Fibroblast of villous mesenchyme (primary cell): ENCODE data around the gene ADAMTSL2. TPM values are rescaled to one million over a fixed set of nuclear protein-coding genes. Genes with fewer than 3 reads are reported as not detected.
A peak's percentile ranks its signal among the peaks of the same experiment; 100 is the strongest.

Source experiments
- DNase-seq: peaks from one replicate; pipeline ENCODE4 v3.0.0-alpha.2; 2010; ENCODE audit warnings: low read depth
- H3K4me3 ChIP-seq: 2 replicates; pipeline ENCODE4 v1.5.1; 2011; ENCODE audit warnings: low read depth, mild to moderate bottlenecking, low read length
- CTCF ChIP-seq: IDR thresholded peaks from 2 replicates; pipeline ENCODE4 v1.5.1; 2012; ENCODE audit warnings: low read depth, mild to moderate bottlenecking, low read length; ENCODE audit not compliant: insufficient read depth
- total RNA-seq: library from RNA; depleted of rRNA; stranded (reverse); fragments of >200 nt; gene quantifications from 2 replicates; pipeline ENCODE4 v1.2.3, GENCODE V29; 2012

The ADAMTSL2 gene
- total RNA-seq, 1 donor: under 0.01 TPM

DNA sequence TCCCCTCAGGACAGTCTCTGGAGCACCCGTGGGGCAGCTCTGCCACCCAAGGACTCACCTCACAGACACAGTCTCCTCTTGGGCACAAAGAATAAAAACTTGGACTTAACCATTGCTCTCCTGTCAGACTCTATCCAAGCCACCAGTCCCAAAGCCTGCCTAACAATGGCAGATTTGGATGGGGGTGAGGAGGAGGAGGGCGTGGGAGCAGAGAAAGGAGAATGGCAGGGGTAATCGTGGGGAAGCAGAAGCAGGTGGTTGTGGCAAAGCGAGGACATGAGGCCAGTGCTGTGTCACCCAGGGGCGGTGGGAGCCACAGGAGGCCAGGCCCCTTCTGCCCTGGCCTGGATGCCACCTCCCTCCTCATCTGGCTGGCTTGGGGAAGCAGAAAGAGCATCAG is 80.2 kb downstream of the ADAMTSL2 start:
- no peak for TF ChIP-seq CTCF

DNA sequence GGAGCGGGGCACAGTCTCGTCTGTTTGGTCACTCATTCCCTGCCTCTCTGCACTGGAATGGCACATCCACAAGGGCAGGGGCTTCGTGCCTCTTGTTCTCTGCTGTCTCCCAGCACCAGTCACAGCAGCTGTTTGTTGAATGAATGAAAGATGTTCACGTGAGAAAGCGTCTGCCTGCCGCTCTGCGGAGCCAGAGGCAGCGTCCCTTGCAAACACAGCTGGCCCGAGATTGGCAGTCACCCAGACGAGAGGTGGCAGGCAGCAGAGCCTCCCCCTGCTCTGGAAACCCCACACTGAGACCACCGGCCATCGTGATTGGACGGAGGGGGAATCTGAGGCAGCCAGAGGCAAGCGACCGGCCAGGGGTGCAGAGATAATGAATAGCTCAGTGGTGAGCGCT is 80.7 kb downstream of the ADAMTSL2 start:
- TF ChIP-seq CTCF: no peak
- DNase-seq: no peak
- H3K4me3 ChIP-seq: no peak overlapping the region

More for the DNA sequence above, 80.2 kb downstream of the ADAMTSL2 start:
- no peak for DNase-seq
- no peak overlapping the region for H3K4me3 ChIP-seq

DNA sequence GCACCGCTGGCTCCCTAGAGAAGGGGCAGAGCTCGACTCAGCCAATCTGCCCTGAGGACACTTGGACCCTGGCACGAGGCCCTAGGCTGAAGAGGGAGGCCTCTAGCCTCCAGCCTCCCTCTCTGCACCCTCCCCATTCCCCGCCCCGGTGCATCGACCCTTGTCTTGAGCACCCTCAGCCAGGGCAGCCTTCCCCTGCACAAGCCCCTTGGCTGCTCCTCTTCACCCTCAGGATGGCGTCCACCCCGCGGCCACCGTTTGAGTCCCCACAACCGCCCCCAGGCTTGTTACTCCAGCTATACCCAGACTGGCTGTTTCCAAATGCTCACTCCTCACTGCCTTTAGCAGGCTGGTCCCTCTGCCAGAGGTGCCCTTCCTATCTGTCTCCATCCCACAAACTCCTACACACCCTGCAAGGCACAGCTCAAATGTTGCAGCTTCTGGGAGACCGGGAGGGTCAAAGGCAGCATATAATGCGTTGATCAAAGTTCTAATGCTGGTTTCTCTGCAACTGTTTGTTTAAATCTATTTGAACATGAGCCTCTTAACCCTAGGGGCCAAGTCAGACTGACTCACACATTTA is 81.2 kb downstream of the ADAMTSL2 start:
- H3K4me3 ChIP-seq: no peak overlapping the region
- DNase-seq: no peak
- no peak for TF ChIP-seq CTCF

- no peak for TF ChIP-seq CTCF
- no peak for DNase-seq
- no peak overlapping the region for H3K4me3 ChIP-seq
Measured at GRCh38 chr9:133616643-133617405, 82.3 kb downstream of the ADAMTSL2 start.

DNA sequence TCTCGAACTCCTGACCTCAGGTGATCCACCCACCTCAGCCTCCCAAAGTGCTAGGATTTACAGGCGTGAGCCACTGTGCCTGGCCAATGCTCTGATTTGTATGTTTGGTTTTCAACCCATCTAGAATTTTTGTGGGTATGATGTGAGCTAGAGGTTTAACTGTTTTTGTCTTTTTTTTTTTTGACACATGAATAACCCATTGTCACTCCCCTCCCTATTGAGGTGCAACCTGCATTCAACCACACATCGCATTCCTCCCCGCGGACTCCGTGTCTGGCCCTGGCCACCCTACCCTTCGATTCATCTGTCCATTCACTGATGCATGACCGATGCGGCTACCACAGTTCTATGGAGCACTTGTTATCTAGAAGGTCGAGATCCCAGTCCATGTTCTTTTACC is 84.2 kb downstream of the ADAMTSL2 start:
- TF ChIP-seq CTCF: no peak
- no peak overlapping the region for H3K4me3 ChIP-seq
- DNase-seq: no peak

- no peak for TF ChIP-seq CTCF
- no peak overlapping the region for H3K4me3 ChIP-seq
- DNase-seq: peak; percentile 39
Measured at GRCh38 chr9:133619791-133620190, 85.3 kb downstream of the ADAMTSL2 start.
